ENCODE results near the gene NAT16. TPM values are rescaled to one million over a fixed set of nuclear protein-coding genes. Genes with fewer than 3 reads are reported as not detected.

Gene NAT16
- total RNA-seq, 1 donor from 2014 or later, result not detected

GRCh38 chr7:101155303-101155702, 24.8 kb downstream of the NAT16 start:
- Mint-ChIP-seq H3K4me1 (ENCODE audit: low read depth) (peaks cover 13% of the 10 kb centered on the region), H3K27ac (ENCODE audit: unreplicated experiment) (no peak overlapping the region), H3K27me3 (ENCODE audit: low read depth) (no peaks in the 10 kb centered on the region), H3K9me3 (ENCODE audit: low read depth) (no peaks in the 10 kb centered on the region), H3K4me3 (ENCODE audit: unreplicated experiment) (peak overlapping the region; percentile 80), H3K36me3 (ENCODE audit: low read depth) (peaks cover 18% of the 10 kb centered on the region)
- DNase-seq (ENCODE audit: low spot score), result no peak
- TF ChIP-seq, protein P1, sequence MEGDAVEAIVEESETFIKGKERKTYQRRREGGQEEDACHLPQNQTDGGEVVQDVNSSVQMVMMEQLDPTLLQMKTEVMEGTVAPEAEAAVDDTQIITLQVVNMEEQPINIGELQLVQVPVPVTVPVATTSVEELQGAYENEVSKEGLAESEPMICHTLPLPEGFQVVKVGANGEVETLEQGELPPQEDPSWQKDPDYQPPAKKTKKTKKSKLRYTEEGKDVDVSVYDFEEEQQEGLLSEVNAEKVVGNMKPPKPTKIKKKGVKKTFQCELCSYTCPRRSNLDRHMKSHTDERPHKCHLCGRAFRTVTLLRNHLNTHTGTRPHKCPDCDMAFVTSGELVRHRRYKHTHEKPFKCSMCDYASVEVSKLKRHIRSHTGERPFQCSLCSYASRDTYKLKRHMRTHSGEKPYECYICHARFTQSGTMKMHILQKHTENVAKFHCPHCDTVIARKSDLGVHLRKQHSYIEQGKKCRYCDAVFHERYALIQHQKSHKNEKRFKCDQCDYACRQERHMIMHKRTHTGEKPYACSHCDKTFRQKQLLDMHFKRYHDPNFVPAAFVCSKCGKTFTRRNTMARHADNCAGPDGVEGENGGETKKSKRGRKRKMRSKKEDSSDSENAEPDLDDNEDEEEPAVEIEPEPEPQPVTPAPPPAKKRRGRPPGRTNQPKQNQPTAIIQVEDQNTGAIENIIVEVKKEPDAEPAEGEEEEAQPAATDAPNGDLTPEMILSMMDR (IDR thresholded peaks at IDR 0.05), result no peak

DNA sequence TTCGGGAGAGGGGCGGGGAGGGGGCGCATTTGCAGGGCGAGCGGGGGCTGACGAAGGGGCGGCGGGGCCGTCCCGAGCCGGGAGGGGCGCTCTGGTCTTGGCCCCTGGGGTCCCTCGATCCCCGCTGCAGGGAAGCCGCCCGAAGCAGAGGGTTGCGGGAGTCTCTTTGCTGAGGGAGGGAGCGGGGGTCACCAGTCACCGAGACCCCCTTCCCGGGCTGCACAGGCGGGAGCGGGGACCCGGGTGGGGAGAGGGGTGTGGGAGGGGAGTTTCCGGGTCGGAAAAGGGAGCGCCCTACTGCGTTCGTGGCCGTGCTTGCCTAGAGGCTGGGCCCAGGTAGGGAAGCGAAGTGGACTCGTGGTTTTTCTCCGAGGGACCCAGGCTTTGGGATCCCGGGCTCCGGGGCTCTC, 25.4 kb downstream of the NAT16 start:
- H3K27ac Mint-ChIP-seq (ENCODE audit: unreplicated experiment), result no peak overlapping the region
- H3K36me3 Mint-ChIP-seq (ENCODE audit: low read depth), result peaks cover 14% of the 10 kb centered on the region
- no peaks in the 10 kb centered on the region for H3K27me3 Mint-ChIP-seq (ENCODE audit: low read depth)
- peaks cover 13% of the 10 kb centered on the region for H3K4me1 Mint-ChIP-seq (ENCODE audit: low read depth)
- TF ChIP-seq, protein P1 (IDR thresholded peaks at IDR 0.05), result no peak
- H3K9me3 Mint-ChIP-seq (ENCODE audit: low read depth), result no peaks in the 10 kb centered on the region
- peak overlapping the region; percentile 80 for H3K4me3 Mint-ChIP-seq (ENCODE audit: unreplicated experiment)
- no peak for DNase-seq (ENCODE audit: low spot score)

- peaks cover 13% of the 10 kb centered on the region for H3K4me1 Mint-ChIP-seq (ENCODE audit: low read depth)
- peak within 1 kb of the TSS; percentile 47 for H3K27ac Mint-ChIP-seq (ENCODE audit: unreplicated experiment)
- H3K4me3 Mint-ChIP-seq (ENCODE audit: unreplicated experiment), result peak within 1 kb of the TSS; percentile 80
- no peaks in the 10 kb centered on the region for H3K27me3 Mint-ChIP-seq (ENCODE audit: low read depth)
- H3K9me3 Mint-ChIP-seq (ENCODE audit: low read depth), result no peaks in the 10 kb centered on the region
- TF ChIP-seq, protein P1 (IDR thresholded peaks at IDR 0.05), result no peak
- H3K36me3 Mint-ChIP-seq (ENCODE audit: low read depth), result peaks cover 11% of the 10 kb centered on the region
- peak; percentile 96 for DNase-seq (ENCODE audit: low spot score)
Observed at GRCh38 chr7:101153969-101154692, 26.0 kb downstream of the NAT16 start, which contains the start of gene AP1S1. TSS of gene AP1S1 (plus strand) at chr7:101154476. CDS start at chr7:101154515, 39 bp downstream.

DNA sequence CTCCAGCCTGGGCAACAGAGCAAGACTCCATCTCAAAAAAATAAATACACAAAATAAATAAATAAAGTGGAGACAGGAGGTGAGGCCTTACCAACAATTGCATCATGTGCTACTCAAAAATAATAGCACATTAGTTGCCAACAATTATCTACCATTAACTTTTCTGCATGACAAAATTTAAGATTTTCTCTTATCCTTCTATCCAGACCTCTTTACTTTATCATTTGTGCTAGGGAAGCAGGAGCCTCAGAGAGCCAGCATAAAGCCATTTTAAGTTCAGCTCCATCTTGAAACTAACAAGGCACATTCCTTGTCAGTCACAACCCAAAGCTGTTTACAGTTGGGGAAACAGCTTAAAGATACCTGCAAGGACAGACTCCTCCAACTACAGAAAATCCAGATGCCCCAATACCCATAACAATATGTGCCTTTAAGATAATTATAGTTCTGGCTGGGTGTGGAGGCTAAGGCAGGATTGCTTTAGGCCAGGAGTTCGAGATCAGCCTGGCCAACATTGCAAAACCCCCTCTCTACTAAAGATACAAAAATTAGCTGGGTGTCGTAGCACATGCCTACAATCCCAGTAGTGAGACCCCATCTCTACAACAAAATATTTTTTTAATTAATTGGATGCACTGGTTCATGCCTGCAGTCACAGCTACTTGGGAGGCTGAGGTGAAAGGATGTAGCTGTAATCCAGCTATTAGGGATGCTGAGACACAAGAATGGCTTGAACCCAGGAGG, 28.0 kb downstream of the NAT16 start:
- TF ChIP-seq, protein P1 (IDR thresholded peaks at IDR 0.05), result no peak
- Mint-ChIP-seq H3K4me3 (ENCODE audit: unreplicated experiment) (no peak overlapping the region), H3K27ac (ENCODE audit: unreplicated experiment) (no peak overlapping the region), H3K27me3 (ENCODE audit: low read depth) (peaks cover 5% of the 10 kb centered on the region), H3K9me3 (ENCODE audit: low read depth) (no peaks in the 10 kb centered on the region), H3K36me3 (ENCODE audit: low read depth) (peaks cover 4% of the 10 kb centered on the region), H3K4me1 (ENCODE audit: low read depth) (peaks cover 13% of the 10 kb centered on the region)
- no peak for DNase-seq (ENCODE audit: low spot score)

GRCh38 chr7:101140746-101141382, 39.2 kb downstream of the NAT16 start:
- H3K9me3 Mint-ChIP-seq (ENCODE audit: low read depth), result no peaks in the 10 kb centered on the region
- DNase-seq (ENCODE audit: low spot score), result no peak
- H3K4me1 Mint-ChIP-seq (ENCODE audit: low read depth), result peaks cover 45% of the 10 kb centered on the region
- H3K36me3 Mint-ChIP-seq (ENCODE audit: low read depth), result peaks cover 16% of the 10 kb centered on the region
- H3K27me3 Mint-ChIP-seq (ENCODE audit: low read depth), result no peaks in the 10 kb centered on the region
- TF ChIP-seq, protein P1 (IDR thresholded peaks at IDR 0.05), result no peak
- peak overlapping the region; percentile 90 for H3K27ac Mint-ChIP-seq (ENCODE audit: unreplicated experiment)
- no peak overlapping the region for H3K4me3 Mint-ChIP-seq (ENCODE audit: unreplicated experiment)
